CD14-positive monocyte (primary cell): ENCODE data around the gene CGN. TPM values are rescaled to one million over a fixed set of nuclear protein-coding genes. Genes with fewer than 3 reads are reported as not detected.

Experiments used
- DNase-seq, 3 donors: peaks; one replicate each; pipeline ENCODE4 v3.0.0-alpha.2; 2011 to 2022
- H2AFZ ChIP-seq: 2 replicates; pipeline ENCODE4 v1.6.0; 2012; ENCODE audit warnings: mild to moderate bottlenecking, low read depth, low read length, inconsistent platforms; ENCODE audit not compliant: insufficient read depth, poor library complexity, severe bottlenecking
- H3K27ac ChIP-seq, 2 donors: 1 replicate in 1 of 2; 2 replicates in 1 of 2; pipeline ENCODE4 v1.5.1; 2012 to 2013; ENCODE audit warnings: low read length in 2 of 2, control low read depth in 1 of 2, inconsistent platforms in 1 of 2, low read depth in 1 of 2, mild to moderate bottlenecking in 1 of 2
- H3K27me3 ChIP-seq, 2 donors: one replicate each; pipeline versions ENCODE4 v1.6.0 to v1.6.1; 2011 to 2013; ENCODE audit warnings: low read length in 2 of 2; ENCODE audit not compliant: control insufficient read depth in 2 of 2, insufficient read depth in 2 of 2
- H3K36me3 ChIP-seq, 2 donors: replicated peaks in 1 of 2; 1 replicate in 1 of 2; 2 replicates in 1 of 2; pipeline versions ENCODE4 v1.5.1 to v1.6.1; 2012 to 2013; ENCODE audit warnings: low read length in 2 of 2, control low read depth in 1 of 2, inconsistent platforms in 1 of 2, mild to moderate bottlenecking in 1 of 2; ENCODE audit not compliant: insufficient read depth in 2 of 2, control insufficient read depth in 1 of 2
- H3K4me1 ChIP-seq, 2 donors: 1 replicate in 1 of 2; 2 replicates in 1 of 2; pipeline versions ENCODE4 v1.5.1 to v1.6.1; 2012 to 2013; ENCODE audit warnings: low read length in 2 of 2, control low read depth in 1 of 2, inconsistent platforms in 1 of 2, mild to moderate bottlenecking in 1 of 2, moderate library complexity in 1 of 2; ENCODE audit not compliant: insufficient read depth in 2 of 2, control insufficient read depth in 1 of 2
- H3K4me2 ChIP-seq: replicated peaks from 2 replicates; pipeline ENCODE3; 2012; ENCODE audit warnings: low read length, moderate library complexity, mild to moderate bottlenecking; ENCODE audit not compliant: poor library complexity, severe bottlenecking; ENCODE audit errors: extremely low read depth
- H3K4me3 ChIP-seq, 3 experiments: fragments of 200-600 bp in 1 of 3; sonication (generic) in 1 of 3; replicated peaks in 1 of 3; 1 replicate in 2 of 3; 2 replicates in 1 of 3; pipeline ENCODE4 v1.5.1; 2011 to 2013; ENCODE audit warnings: low read length in 3 of 3, mild to moderate bottlenecking in 3 of 3, control low read depth in 2 of 3, low read depth in 2 of 3, inconsistent platforms in 1 of 3, moderate library complexity in 1 of 3
- H3K79me2 ChIP-seq: 2 replicates; pipeline ENCODE4 v1.6.0; 2012; ENCODE audit warnings: mild to moderate bottlenecking, control low read depth, inconsistent platforms, low read length, moderate library complexity; ENCODE audit not compliant: insufficient read depth
- H3K9ac ChIP-seq: 2 replicates; pipeline ENCODE4 v1.6.0; 2017; ENCODE audit warnings: low read length, mild to moderate bottlenecking; ENCODE audit not compliant: insufficient read depth, poor library complexity, severe bottlenecking
- H3K9me3 ChIP-seq, 2 donors: replicated peaks in 1 of 2; 1 replicate in 1 of 2; 2 replicates in 1 of 2; pipeline versions ENCODE4 v1.5.1 to v1.6.1; 2012 to 2013; ENCODE audit warnings: low read length in 2 of 2, control low read depth in 1 of 2; ENCODE audit not compliant: control insufficient read depth in 1 of 2, insufficient read depth in 1 of 2
- H4K20me1 ChIP-seq: 2 replicates; pipeline ENCODE4 v1.6.0; 2012; ENCODE audit warnings: mild to moderate bottlenecking, low read length, control low read depth, moderate library complexity; ENCODE audit not compliant: insufficient read depth
- H3K27ac Mint-ChIP-seq, 7 donors: one replicate each; pipeline ENCODE4 v1.8.0; 2020; ENCODE audit warnings: mild to moderate bottlenecking in 7 of 7, mixed read lengths in 7 of 7, moderate library complexity in 6 of 7, inconsistent platforms in 2 of 7
- H3K27me3 Mint-ChIP-seq, 3 donors: one replicate each; pipeline ENCODE4 v1.8.0; 2021 to 2022; ENCODE audit warnings: low read depth in 3 of 3, mild to moderate bottlenecking in 3 of 3, mixed read lengths in 3 of 3, moderate library complexity in 3 of 3, inconsistent platforms in 1 of 3
- H3K36me3 Mint-ChIP-seq, 2 donors: one replicate each; pipeline ENCODE4 v1.8.0; 2020; ENCODE audit warnings: mixed read lengths in 2 of 2, inconsistent platforms in 1 of 2, mild to moderate bottlenecking in 1 of 2
- H3K4me1 Mint-ChIP-seq: one replicate; pipeline ENCODE4 v1.8.0; 2020; ENCODE audit warnings: mild to moderate bottlenecking, mixed read lengths
- H3K4me3 Mint-ChIP-seq, 2 donors: one replicate each; pipeline ENCODE4 v1.8.0; 2020; ENCODE audit warnings: mild to moderate bottlenecking in 2 of 2, mixed read lengths in 2 of 2, moderate library complexity in 1 of 2
- H3K9me3 Mint-ChIP-seq, 7 donors: one replicate each; pipeline ENCODE4 v1.8.0; 2020 to 2022; ENCODE audit warnings: mixed read lengths in 7 of 7, mild to moderate bottlenecking in 6 of 7, moderate library complexity in 6 of 7, inconsistent platforms in 2 of 7
- CTCF ChIP-seq: fragments of 200-600 bp; IDR thresholded peaks from one replicate; pipeline ENCODE4 v1.8.0; 2022; ENCODE audit warnings: antibody characterized with exemption, mild to moderate bottlenecking
- WGBS: methylation state at CpG from one replicate; pipeline ENCODE4 v1.1.5; 2013; ENCODE audit warnings: missing lambda C conversion rate; ENCODE audit not compliant: insufficient coverage; 5-methylcytosine and 5-hydroxymethylcytosine counted together
- intact Hi-C, 2 donors: fragments of 100-400 bp; cut with micrococcal nuclease; formaldehyde crosslinking; loops; one replicate each; pipeline versions ENCODE4 v1.15.0 to v1.15.1; 2023
- polyA plus RNA-seq, 3 donors: library from polyadenylated mRNA; depleted of rRNA in 1 of 3; unstranded in 2 of 3; stranded (reverse) in 1 of 3; fragments of 300-500 nt in 2 of 3; fragments of >200 nt in 1 of 3; fragmentation: Illumina TruSeq in 2 of 3; gene quantifications; 1 replicate in 2 of 3; 2 replicates in 1 of 3; pipeline ENCODE4 v1.2.3, GENCODE V29; 2012 to 2021

CGN gene
- polyA plus RNA-seq, 3 donors: not detected

GRCh38 chr1:151533870-151534269 lies 22.7 kb downstream of the CGN start:
- H3K9me3 Mint-ChIP-seq: peaks cover 0 to 2% (median 0%) of the 10 kb centered on the region in 7 donors
- H3K36me3 ChIP-seq: no peaks in the 10 kb centered on the region
- H3K9me3 ChIP-seq: no peaks in the 10 kb centered on the region
- no peaks in the 10 kb centered on the region for H3K4me1 ChIP-seq
- intact Hi-C loops: loop anchor here (2.0 to 10.0 kb wide), 2 partner anchors 89 to 201 kb away; no protein-coding TSS in a partner anchor
- no peak overlapping the region for H2AFZ ChIP-seq
- WGBS: 97% methylated on average over 9 of the region's 10 CpGs
- H4K20me1 ChIP-seq: no peaks in the 10 kb centered on the region
- H3K4me1 Mint-ChIP-seq: no peaks in the 10 kb centered on the region
- no peak overlapping the region for H3K4me3 Mint-ChIP-seq
- H3K9ac ChIP-seq: no peak overlapping the region
- no peaks in the 10 kb centered on the region for H3K79me2 ChIP-seq
- H3K27me3 ChIP-seq: no peaks in the 10 kb centered on the region
- H3K27ac Mint-ChIP-seq: no peak overlapping the region
- no peak overlapping the region for H3K4me2 ChIP-seq
- TF ChIP-seq CTCF: no peak
- no peak for DNase-seq
- H3K27me3 Mint-ChIP-seq: peaks cover 9 to 15% (median 14%) of the 10 kb centered on the region in 3 donors
- no peak overlapping the region for H3K27ac ChIP-seq
- no peak overlapping the region for H3K4me3 ChIP-seq
- no peaks in the 10 kb centered on the region for H3K36me3 Mint-ChIP-seq

GRCh38 chr1:151534662-151535278 lies 23.6 kb downstream of the CGN start:
- H3K4me2 ChIP-seq: no peak overlapping the region
- TF ChIP-seq CTCF: peak; percentile 91
- H3K36me3 ChIP-seq: no peaks in the 10 kb centered on the region
- no peaks in the 10 kb centered on the region for H3K27me3 ChIP-seq
- 40% methylated on average over 5 of the region's 12 CpGs for WGBS
- H2AFZ ChIP-seq: no peak overlapping the region
- peaks cover 7% of the 10 kb centered on the region for H3K4me1 Mint-ChIP-seq
- no peak overlapping the region for H3K27ac Mint-ChIP-seq
- H3K79me2 ChIP-seq: no peaks in the 10 kb centered on the region
- no peak overlapping the region for H3K9ac ChIP-seq
- H3K36me3 Mint-ChIP-seq: no peaks in the 10 kb centered on the region
- no peak overlapping the region for H3K27ac ChIP-seq
- no peaks in the 10 kb centered on the region for H4K20me1 ChIP-seq
- H3K27me3 Mint-ChIP-seq: peaks cover 9 to 15% (median 14%) of the 10 kb centered on the region in 3 donors
- intact Hi-C loops: loop anchor here (2.0 to 10.0 kb wide), 3 partner anchors 90 to 303 kb away; partner anchors contain the start of gene C2CD4D (in 1 of the 2)
- no peak overlapping the region for H3K4me3 ChIP-seq
- H3K4me3 Mint-ChIP-seq: no peak overlapping the region
- H3K9me3 ChIP-seq: no peaks in the 10 kb centered on the region
- peaks cover 7% of the 10 kb centered on the region in 2 donors for H3K4me1 ChIP-seq
- peak; percentile 62 to 70 (median 68) for DNase-seq
- peaks cover 0 to 2% (median 0%) of the 10 kb centered on the region in 7 donors for H3K9me3 Mint-ChIP-seq
